Calu3 (cell line): ENCODE measurements around the gene CLIC3. TPM values are rescaled to one million over a fixed set of nuclear protein-coding genes. Genes with fewer than 3 reads are reported as not detected.

Experiments used
- BruUV-seq: library from RNA; stranded (reverse); fragments of 400-500 nt; replicated peaks from 2 replicates; lab custom pipeline; 2021; lab: Mats Ljungman, UMichigan
- CTCF ChIA-PET: fragments of 300-600 bp; sonication (Branson Sonifier 250); formaldehyde crosslinking; loops from one replicate; lab custom pipeline; 2022; ENCODE audit warnings: antibody characterized with exemption; lab: Charles Lee
- DNase-seq: peaks from one replicate; pipeline ENCODE4 v3.0.0; 2022
- H3K27ac Mint-ChIP-seq: one replicate; pipeline ENCODE4 v1.8.0; 2022; ENCODE audit warnings: mixed read lengths; ENCODE audit not compliant: unreplicated experiment
- H3K27me3 Mint-ChIP-seq: one replicate; pipeline ENCODE4 v1.8.0; 2022; ENCODE audit warnings: mixed read lengths; ENCODE audit not compliant: unreplicated experiment
- H3K36me3 Mint-ChIP-seq: one replicate; pipeline ENCODE4 v1.8.0; 2022; ENCODE audit warnings: mild to moderate bottlenecking, moderate library complexity, mixed read lengths; ENCODE audit not compliant: insufficient read depth, unreplicated experiment
- H3K4me1 Mint-ChIP-seq: one replicate; pipeline ENCODE4 v1.8.0; 2022; ENCODE audit warnings: mild to moderate bottlenecking, low read depth, mixed read lengths; ENCODE audit not compliant: unreplicated experiment
- H3K4me3 Mint-ChIP-seq: one replicate; pipeline ENCODE4 v1.8.0; 2022; ENCODE audit warnings: mild to moderate bottlenecking, low read depth, moderate library complexity, mixed read lengths; ENCODE audit not compliant: unreplicated experiment
- H3K9me3 Mint-ChIP-seq: one replicate; pipeline ENCODE4 v1.8.0; 2022; ENCODE audit warnings: low read depth, mixed read lengths; ENCODE audit not compliant: unreplicated experiment
- intact Hi-C: fragments of 100-400 bp; cut with micrococcal nuclease; formaldehyde crosslinking; loops from one replicate; pipeline ENCODE4 v1.10.0; 2022; ENCODE audit not compliant: unreplicated experiment
- total RNA-seq: library from RNA; stranded (reverse); gene quantifications from 2 replicates; pipeline ENCODE4 v1.2.3, GENCODE V29; 2022
- TF ChIP-seq, protein P1 (sequence below): fragments of 200-600 bp; IDR thresholded peaks from one replicate; pipeline ENCODE4 v1.8.0; 2022; ENCODE audit warnings: antibody characterized with exemption; ENCODE audit not compliant: unreplicated experiment

The CLIC3 gene
- total RNA-seq, 1 experiment from 2014 or later, result 0.35 TPM

DNA sequence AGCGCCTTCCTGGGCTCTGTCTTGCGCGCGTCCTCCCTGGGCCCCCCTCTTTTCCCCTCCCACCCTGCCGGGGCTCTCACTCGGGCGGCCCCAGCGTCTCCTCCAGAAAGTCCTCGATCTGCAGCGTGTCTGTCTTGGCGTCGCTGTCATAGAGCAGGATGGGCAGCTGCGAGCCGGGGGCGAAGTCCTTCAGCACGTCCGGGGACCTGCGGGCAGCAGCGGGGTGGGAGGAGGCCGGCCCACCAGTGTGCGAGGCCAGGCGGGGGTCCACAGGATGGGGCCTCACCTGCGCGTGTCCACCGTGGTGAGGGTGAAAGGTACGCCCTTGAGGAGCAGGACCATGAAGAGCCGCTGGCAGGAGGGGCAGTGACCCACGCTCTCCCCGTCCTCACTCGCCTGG lies 1.0 kb downstream of the CLIC3 start:
- DNase-seq, result no peak
- intact Hi-C loops, result no loop called here
- Mint-ChIP-seq H3K27me3 (no peaks in the 10 kb centered on the region), H3K4me1 (peaks cover 11% of the 10 kb centered on the region), H3K9me3 (no peaks in the 10 kb centered on the region), H3K36me3 (peaks cover 28% of the 10 kb centered on the region), H3K27ac (no peak overlapping the region), H3K4me3 (no peak overlapping the region)
- BruUV-seq, result no TSS peak
- TF ChIP-seq, protein P1, sequence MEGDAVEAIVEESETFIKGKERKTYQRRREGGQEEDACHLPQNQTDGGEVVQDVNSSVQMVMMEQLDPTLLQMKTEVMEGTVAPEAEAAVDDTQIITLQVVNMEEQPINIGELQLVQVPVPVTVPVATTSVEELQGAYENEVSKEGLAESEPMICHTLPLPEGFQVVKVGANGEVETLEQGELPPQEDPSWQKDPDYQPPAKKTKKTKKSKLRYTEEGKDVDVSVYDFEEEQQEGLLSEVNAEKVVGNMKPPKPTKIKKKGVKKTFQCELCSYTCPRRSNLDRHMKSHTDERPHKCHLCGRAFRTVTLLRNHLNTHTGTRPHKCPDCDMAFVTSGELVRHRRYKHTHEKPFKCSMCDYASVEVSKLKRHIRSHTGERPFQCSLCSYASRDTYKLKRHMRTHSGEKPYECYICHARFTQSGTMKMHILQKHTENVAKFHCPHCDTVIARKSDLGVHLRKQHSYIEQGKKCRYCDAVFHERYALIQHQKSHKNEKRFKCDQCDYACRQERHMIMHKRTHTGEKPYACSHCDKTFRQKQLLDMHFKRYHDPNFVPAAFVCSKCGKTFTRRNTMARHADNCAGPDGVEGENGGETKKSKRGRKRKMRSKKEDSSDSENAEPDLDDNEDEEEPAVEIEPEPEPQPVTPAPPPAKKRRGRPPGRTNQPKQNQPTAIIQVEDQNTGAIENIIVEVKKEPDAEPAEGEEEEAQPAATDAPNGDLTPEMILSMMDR, result no peak
- CTCF ChIA-PET, result interaction anchor here (1.0 kb wide), 1 partner anchor 17 kb away, joined by 8 read pairs; no protein-coding TSS in a partner anchor

- peaks cover 11% of the 10 kb centered on the region for H3K4me1 Mint-ChIP-seq
- H3K27me3 Mint-ChIP-seq, result no peaks in the 10 kb centered on the region
- DNase-seq, result no peak
- intact Hi-C loops, result no loop called here
- CTCF ChIA-PET, result no interaction called here
- no peak overlapping the region for H3K4me3 Mint-ChIP-seq
- H3K27ac Mint-ChIP-seq, result no peak overlapping the region
- no peaks in the 10 kb centered on the region for H3K9me3 Mint-ChIP-seq
- TF ChIP-seq, protein P1, result no peak
- peaks cover 28% of the 10 kb centered on the region for H3K36me3 Mint-ChIP-seq
- no TSS peak for BruUV-seq
These were observed 1.5 kb downstream of the CLIC3 start for GRCh38 chr9:136994888-136995230.

DNA sequence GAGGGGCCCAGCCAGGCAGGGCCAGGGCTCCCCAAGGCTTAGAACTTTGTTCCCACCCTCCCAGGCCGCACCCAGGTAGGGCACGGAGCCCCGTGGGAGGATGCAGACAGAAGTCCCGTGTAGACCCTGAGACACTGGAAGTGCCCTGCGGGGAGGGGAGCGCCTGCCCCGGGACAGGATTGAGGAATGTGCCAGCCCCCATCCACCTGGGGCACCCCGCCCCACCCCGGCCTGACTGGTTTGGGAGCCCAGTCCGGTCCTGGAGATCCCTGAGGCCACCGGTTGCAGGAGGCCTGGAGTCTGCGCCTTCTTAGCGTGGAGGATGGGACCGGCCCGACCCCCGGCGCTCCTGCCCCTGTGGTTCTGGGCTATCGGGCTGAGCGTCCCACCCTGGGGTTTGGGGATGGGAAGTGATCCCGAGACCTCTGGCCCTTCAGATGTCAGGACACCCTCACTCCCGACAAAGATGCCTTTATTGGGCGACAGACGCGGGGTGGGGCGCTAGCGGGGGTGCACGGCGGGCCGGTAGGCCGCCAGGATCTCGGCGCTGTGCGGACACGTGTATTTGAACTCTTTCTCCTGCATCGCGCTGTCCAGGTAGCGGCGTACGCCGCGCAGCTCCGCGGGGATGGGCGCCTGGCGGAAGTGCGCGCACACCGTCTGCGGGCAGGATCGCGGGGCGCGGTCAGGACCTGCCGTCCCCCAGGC lies 2.0 kb downstream of the CLIC3 start:
- DNase-seq, result no peak
- peaks cover 11% of the 10 kb centered on the region for H3K4me1 Mint-ChIP-seq
- no peak overlapping the region for H3K27ac Mint-ChIP-seq
- TF ChIP-seq, protein P1, result no peak
- BruUV-seq, result no TSS peak
- CTCF ChIA-PET, result no interaction called here
- H3K9me3 Mint-ChIP-seq, result no peaks in the 10 kb centered on the region
- peaks cover 4% of the 10 kb centered on the region for H3K27me3 Mint-ChIP-seq
- peaks cover 28% of the 10 kb centered on the region for H3K36me3 Mint-ChIP-seq
- intact Hi-C loops, result no loop called here
- H3K4me3 Mint-ChIP-seq, result no peak overlapping the region

GRCh38 chr9:136992819-136993369 lies 3.5 kb downstream of the CLIC3 start:
- H3K36me3 Mint-ChIP-seq, result peaks cover 28% of the 10 kb centered on the region
- H3K27me3 Mint-ChIP-seq, result peaks cover 14% of the 10 kb centered on the region
- H3K4me3 Mint-ChIP-seq, result peak overlapping the region; percentile 82
- no peak for DNase-seq
- intact Hi-C loops, result no loop called here
- peaks cover 4% of the 10 kb centered on the region for H3K4me1 Mint-ChIP-seq
- CTCF ChIA-PET, result interaction anchor here (0.8 to 2.3 kb wide), 3 partner anchors 45 to 194 kb away, joined by 3 to 15 read pairs (median 3); no protein-coding TSS in a partner anchor
- TF ChIP-seq, protein P1, result no peak
- H3K27ac Mint-ChIP-seq, result no peak overlapping the region
- BruUV-seq, result no TSS peak
- H3K9me3 Mint-ChIP-seq, result no peaks in the 10 kb centered on the region
